Left ventricle myocardium inferior (tissue), 1 donor: ENCODE data around the gene ERMARD. TPM values are rescaled to one million over a fixed set of nuclear protein-coding genes. Genes with fewer than 3 reads are reported as not detected.

Experiments used
- DNase-seq: peaks from one replicate; pipeline ENCODE4 v3.0.0-alpha.2; 2020
- H3K27ac ChIP-seq: fragments of 200-600 bp; replicated peaks from 2 replicates; pipeline ENCODE4 v1.8.0; 2021
- H3K27me3 ChIP-seq: fragments of 200-600 bp; 2 replicates; pipeline ENCODE4 v1.8.0; 2021; ENCODE audit warnings: low read depth
- H3K36me3 ChIP-seq: fragments of 200-600 bp; 2 replicates; pipeline ENCODE4 v1.8.0; 2021
- H3K4me1 ChIP-seq: fragments of 200-600 bp; 2 replicates; pipeline ENCODE4 v1.8.0; 2021
- H3K4me3 ChIP-seq: fragments of 200-600 bp; 2 replicates; pipeline ENCODE4 v1.8.0; 2021; ENCODE audit warnings: mild to moderate bottlenecking, moderate library complexity
- H3K9me3 ChIP-seq: fragments of 200-600 bp; replicated peaks from 2 replicates; pipeline ENCODE4 v1.8.0; 2021
- intact Hi-C: fragments of 100-400 bp; cut with micrococcal nuclease; formaldehyde crosslinking; loops from one replicate; pipeline ENCODE4 v1.11.0; 2022
- total RNA-seq: library from RNA; stranded (reverse); fragmentation: NEBNext Ultra II Directional; extraction: Animal tissue kit (Norgen Biotek cat#: 25700); gene quantifications from one replicate; pipeline ENCODE4 v1.2.1, GENCODE V29; 2021
- TF ChIP-seq, protein P1 (sequence below): fragments of 200-600 bp; IDR thresholded peaks from 2 replicates; pipeline ENCODE4 v1.8.0; 2021; ENCODE audit warnings: antibody characterized with exemption, mild to moderate bottlenecking, borderline replicate concordance
- donor health status: DM: no; HTN: yes; CAD: no; lungs with severe emphysema.

Gene ERMARD
- total RNA-seq, 1 donor from 2014 or later: 9.3 TPM

DNA sequence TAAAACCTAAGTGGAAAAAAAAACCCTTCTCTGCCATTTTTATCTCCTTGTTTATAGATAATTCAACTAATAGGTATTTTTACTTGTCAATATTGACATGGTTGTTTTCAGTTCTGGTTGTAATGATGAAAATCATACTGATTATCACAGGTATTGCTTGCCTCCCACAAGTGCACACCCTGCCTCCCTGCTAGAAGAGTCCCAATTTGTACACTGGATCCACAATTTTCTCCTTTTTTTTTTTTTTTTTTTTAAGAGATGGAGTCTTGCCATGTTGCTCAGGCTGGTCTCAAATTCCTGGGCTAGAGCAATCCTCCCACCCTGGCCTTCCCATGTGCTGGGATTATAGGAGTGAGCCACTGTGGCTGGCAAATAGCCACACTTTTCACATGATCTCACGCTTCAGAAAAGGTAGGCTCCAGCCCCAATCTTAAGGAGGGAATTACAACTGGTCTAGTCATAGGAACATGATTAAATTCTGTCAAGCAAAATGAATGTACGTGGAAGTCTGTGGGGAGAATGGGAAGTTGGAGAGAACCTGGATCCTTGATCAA is 12.4 kb upstream of the ERMARD start:
- no peak overlapping the region for H3K4me3 ChIP-seq
- no peak for DNase-seq
- TF ChIP-seq, protein P1, sequence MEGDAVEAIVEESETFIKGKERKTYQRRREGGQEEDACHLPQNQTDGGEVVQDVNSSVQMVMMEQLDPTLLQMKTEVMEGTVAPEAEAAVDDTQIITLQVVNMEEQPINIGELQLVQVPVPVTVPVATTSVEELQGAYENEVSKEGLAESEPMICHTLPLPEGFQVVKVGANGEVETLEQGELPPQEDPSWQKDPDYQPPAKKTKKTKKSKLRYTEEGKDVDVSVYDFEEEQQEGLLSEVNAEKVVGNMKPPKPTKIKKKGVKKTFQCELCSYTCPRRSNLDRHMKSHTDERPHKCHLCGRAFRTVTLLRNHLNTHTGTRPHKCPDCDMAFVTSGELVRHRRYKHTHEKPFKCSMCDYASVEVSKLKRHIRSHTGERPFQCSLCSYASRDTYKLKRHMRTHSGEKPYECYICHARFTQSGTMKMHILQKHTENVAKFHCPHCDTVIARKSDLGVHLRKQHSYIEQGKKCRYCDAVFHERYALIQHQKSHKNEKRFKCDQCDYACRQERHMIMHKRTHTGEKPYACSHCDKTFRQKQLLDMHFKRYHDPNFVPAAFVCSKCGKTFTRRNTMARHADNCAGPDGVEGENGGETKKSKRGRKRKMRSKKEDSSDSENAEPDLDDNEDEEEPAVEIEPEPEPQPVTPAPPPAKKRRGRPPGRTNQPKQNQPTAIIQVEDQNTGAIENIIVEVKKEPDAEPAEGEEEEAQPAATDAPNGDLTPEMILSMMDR: no peak
- H3K27ac ChIP-seq: no peak overlapping the region
- peaks cover 7% of the 10 kb centered on the region for H3K27me3 ChIP-seq
- intact Hi-C loops: no loop called here
- H3K36me3 ChIP-seq: no peaks in the 10 kb centered on the region
- H3K9me3 ChIP-seq: no peaks in the 10 kb centered on the region
- peaks cover 8% of the 10 kb centered on the region for H3K4me1 ChIP-seq

DNA sequence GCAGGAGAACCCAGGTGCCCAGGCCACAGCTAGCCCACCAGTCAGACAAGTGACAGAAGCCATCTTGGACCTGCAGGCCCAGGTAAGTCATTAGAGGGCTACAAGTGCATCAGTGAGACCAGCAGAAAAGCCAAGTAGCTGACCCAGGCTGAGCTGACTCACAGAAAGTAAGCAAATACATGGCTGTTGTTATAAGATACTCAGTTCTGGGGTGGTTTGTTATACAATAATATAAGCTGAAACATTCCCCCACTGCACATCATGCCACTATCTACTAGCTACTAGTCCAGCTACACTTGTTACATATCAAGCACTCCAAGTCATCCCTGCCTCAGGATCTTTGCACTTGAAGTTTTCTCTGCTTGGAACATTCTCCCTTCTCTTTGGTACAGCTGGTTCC is 10.1 kb upstream of the ERMARD start:
- H3K36me3 ChIP-seq: no peaks in the 10 kb centered on the region

DNA sequence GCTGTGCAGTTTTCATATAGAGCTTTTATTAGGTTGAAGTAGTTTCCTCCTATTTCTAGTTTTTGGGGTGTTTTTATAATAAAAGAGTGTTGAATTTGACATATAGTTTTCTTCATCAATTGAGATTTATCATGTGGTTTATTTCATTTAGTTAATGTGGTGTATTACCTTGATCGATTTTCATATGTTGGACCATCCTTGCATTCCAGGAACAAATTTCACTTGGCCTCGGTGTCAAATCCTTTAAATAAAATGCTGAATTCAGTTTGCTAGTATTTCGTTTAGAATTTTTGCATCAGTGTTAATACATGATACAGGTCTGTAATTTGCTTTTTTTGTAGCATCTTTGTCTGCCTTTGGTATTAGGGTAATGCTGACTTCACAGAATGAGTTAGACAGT is 6.0 kb upstream of the ERMARD start:
- Histone ChIP-seq H3K4me3 (no peak overlapping the region), H3K36me3 (no peaks in the 10 kb centered on the region), H3K9me3 (peaks cover 10% of the 10 kb centered on the region), H3K4me1 (peaks cover 8% of the 10 kb centered on the region), H3K27me3 (no peaks in the 10 kb centered on the region), H3K27ac (no peak overlapping the region)
- TF ChIP-seq, protein P1: no peak
- intact Hi-C loops: no loop called here
- DNase-seq: no peak

More for the DNA sequence above, 10.1 kb upstream of the ERMARD start:
- no peak for DNase-seq
- Histone ChIP-seq H3K27ac (no peak overlapping the region), H3K4me1 (peaks cover 8% of the 10 kb centered on the region), H3K9me3 (peaks cover 10% of the 10 kb centered on the region), H3K27me3 (no peaks in the 10 kb centered on the region), H3K4me3 (no peak overlapping the region)
- intact Hi-C loops: no loop called here
- TF ChIP-seq, protein P1: no peak

DNA sequence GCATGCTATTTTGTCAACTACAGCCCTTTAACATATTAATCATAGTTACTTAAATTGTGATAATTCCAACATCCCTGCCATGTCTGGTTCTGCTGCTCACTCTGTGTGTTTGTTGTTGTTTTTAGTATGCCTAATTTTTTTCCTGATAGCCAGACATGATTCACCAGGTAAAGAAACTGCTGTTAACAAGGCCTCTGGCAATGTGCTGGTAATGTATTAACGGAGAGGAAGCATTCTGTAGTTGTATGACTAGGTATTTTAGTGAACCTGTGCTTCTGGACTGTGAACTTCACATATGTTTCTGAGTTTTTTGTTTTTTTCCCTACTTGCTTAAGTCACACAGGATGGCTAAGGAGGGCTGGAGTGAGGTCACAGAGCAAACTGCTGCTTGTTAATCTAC is 4.9 kb upstream of the ERMARD start:
- intact Hi-C loops: no loop called here
- Histone ChIP-seq H3K27me3 (no peaks in the 10 kb centered on the region), H3K4me1 (peaks cover 18% of the 10 kb centered on the region), H3K9me3 (peaks cover 10% of the 10 kb centered on the region), H3K4me3 (no peak overlapping the region), H3K36me3 (no peaks in the 10 kb centered on the region), H3K27ac (no peak overlapping the region)
- TF ChIP-seq, protein P1: no peak
- DNase-seq: no peak

DNA sequence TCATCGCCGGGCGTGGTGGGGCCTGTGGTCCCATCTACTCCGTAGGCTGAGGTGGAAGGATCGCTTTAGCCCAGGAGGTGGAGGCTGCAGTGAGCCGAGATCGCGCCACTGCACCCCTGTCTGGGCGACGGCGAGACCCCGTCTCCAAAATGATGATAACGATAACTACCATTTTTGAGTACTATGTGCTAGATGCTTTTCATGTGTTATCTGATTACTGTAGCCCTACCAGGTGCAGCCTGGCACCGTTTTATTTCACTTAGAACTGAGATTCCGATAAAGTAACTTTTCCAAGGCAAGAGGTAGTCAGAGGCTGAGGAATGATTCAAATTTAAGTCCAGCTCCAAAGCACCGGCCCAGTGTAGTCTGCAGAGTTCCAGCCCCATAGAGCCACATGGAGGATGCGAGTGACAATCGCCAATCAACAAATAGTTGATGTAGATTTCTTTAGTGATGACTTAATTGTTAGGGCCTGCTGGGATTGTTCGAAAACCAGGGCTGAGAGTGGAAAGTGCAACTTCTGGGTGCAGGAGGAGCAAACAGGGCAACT is 727 bp downstream of the ERMARD start:
- no peak for DNase-seq
- peaks cover 8% of the 10 kb centered on the region for H3K36me3 ChIP-seq
- no peaks in the 10 kb centered on the region for H3K9me3 ChIP-seq
- H3K27me3 ChIP-seq: no peaks in the 10 kb centered on the region
- TF ChIP-seq, protein P1: no peak
- peaks cover 34% of the 10 kb centered on the region for H3K4me1 ChIP-seq
- H3K27ac ChIP-seq: peak overlapping the region; percentile 96
- peak overlapping the region; percentile 89 for H3K4me3 ChIP-seq
- intact Hi-C loops: no loop called here
